ENCODE measurements around the gene STXBP5.

The STXBP5 gene

DNA sequence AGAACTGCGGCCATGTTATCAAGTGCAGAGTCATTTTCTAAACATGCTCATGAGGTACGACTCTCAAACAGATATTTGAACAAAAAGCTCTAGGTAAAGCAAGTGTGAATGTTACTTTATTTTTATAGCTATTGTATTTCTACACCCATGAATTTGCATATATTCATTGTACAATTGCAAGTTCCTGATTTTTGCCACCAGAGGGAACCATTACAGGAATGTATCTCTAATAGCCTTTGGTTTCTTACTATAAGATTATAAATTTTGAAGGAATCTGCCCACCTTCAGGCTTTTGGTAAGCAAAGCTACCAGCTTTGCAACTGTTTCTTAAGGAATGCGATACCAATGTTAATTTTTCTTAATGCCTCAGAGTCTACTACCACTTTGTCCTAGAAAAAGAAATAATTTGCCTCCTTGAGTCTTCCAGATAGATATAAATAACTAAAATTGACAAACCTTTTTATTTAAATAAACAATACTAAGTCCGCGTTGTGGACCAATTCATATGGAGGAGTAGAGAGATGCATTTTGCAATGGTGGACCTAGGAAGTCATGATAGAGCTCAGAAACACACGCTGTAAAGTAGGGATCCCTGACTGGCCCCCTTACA, 178.8 kb downstream of the STXBP5 start:
- H3K4me3 ChIP-seq (ENCODE audit: low read length): no peak overlapping the region
- H3K27me3 ChIP-seq (ENCODE audit: control insufficient read depth, insufficient read depth, low read length): no peaks in the 10 kb centered on the region
- no peak overlapping the region for H3K9ac ChIP-seq (ENCODE audit: low read length)
- no peaks in the 10 kb centered on the region for H3K4me1 ChIP-seq (ENCODE audit: control insufficient read depth, insufficient read depth, low read length)
- no peaks in the 10 kb centered on the region for H3K36me3 ChIP-seq (ENCODE audit: control insufficient read depth, insufficient read depth, low read length)
- no peaks in the 10 kb centered on the region for H3K9me3 ChIP-seq (ENCODE audit: control insufficient read depth, low read length)

GRCh38 chr6:147384029-147384428, 179.8 kb downstream of the STXBP5 start:
- no peaks in the 10 kb centered on the region for H3K9me3 ChIP-seq (ENCODE audit: control insufficient read depth, low read length)
- H3K4me1 ChIP-seq (ENCODE audit: control insufficient read depth, insufficient read depth, low read length): no peaks in the 10 kb centered on the region
- H3K27me3 ChIP-seq (ENCODE audit: control insufficient read depth, insufficient read depth, low read length): no peaks in the 10 kb centered on the region
- no peaks in the 10 kb centered on the region for H3K36me3 ChIP-seq (ENCODE audit: control insufficient read depth, insufficient read depth, low read length)
- H3K4me3 ChIP-seq (ENCODE audit: low read length): no peak overlapping the region
- H3K9ac ChIP-seq (ENCODE audit: low read length): no peak overlapping the region

DNA sequence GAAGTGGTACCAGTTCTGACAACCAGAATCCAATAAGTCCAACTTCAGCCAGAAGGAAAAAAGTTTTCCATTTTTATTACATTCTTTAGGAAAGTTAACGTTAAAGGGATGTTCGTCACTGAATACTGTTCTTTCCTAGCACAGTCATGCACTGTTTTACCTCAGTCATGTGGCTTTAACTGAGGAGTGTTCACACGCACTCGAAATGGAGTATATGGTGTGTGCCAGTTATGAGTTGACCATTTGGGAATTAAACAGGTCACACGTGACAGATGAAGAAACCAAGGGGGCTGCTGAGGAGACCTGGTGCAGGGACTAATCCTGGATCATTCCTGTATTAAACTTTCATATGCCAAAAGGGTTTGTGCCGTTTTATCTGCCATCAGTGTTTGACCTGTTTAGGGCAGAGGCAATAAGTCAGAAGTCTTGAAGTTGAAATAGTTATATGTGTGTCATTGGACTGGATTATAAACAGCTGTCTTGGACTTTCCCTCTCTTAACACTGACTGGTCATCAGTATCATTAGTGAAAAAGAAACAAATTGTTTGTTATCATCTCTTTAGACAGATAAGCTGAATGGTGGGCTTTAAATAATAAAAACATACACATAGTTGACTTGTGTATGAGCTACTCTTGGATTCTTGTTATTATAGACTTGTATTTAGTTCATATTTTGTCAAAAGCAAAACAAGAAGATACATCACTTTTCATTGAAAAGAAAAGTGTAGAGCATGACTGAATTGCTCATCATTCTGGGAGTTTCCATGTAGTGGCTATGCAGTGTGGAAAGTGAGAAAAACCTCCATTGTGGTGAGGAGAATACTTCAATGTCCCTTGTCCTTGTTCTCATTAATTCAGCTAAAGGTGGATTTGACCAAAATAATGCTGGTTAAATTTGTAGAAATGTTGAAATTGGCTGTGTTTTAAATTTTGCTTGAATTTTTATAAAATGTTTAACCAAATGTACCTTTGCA, 180.8 kb downstream of the STXBP5 start:
- Histone ChIP-seq H3K9me3 (ENCODE audit: control insufficient read depth, low read length) (no peaks in the 10 kb centered on the region), H3K4me1 (ENCODE audit: control insufficient read depth, insufficient read depth, low read length) (no peaks in the 10 kb centered on the region), H3K27me3 (ENCODE audit: control insufficient read depth, insufficient read depth, low read length) (no peaks in the 10 kb centered on the region), H3K4me3 (ENCODE audit: low read length) (no peak overlapping the region), H3K36me3 (ENCODE audit: control insufficient read depth, insufficient read depth, low read length) (no peaks in the 10 kb centered on the region), H3K9ac (ENCODE audit: low read length) (no peak overlapping the region)

- no peaks in the 10 kb centered on the region for H3K27me3 ChIP-seq (ENCODE audit: control insufficient read depth, insufficient read depth, low read length)
- no peaks in the 10 kb centered on the region for H3K4me1 ChIP-seq (ENCODE audit: control insufficient read depth, insufficient read depth, low read length)
- H3K9me3 ChIP-seq (ENCODE audit: control insufficient read depth, low read length): no peaks in the 10 kb centered on the region
- no peak overlapping the region for H3K9ac ChIP-seq (ENCODE audit: low read length)
- no peak overlapping the region for H3K4me3 ChIP-seq (ENCODE audit: low read length)
- H3K36me3 ChIP-seq (ENCODE audit: control insufficient read depth, insufficient read depth, low read length): no peaks in the 10 kb centered on the region
Observed at GRCh38 chr6:147389463-147389862, 185.2 kb downstream of the STXBP5 start.

DNA sequence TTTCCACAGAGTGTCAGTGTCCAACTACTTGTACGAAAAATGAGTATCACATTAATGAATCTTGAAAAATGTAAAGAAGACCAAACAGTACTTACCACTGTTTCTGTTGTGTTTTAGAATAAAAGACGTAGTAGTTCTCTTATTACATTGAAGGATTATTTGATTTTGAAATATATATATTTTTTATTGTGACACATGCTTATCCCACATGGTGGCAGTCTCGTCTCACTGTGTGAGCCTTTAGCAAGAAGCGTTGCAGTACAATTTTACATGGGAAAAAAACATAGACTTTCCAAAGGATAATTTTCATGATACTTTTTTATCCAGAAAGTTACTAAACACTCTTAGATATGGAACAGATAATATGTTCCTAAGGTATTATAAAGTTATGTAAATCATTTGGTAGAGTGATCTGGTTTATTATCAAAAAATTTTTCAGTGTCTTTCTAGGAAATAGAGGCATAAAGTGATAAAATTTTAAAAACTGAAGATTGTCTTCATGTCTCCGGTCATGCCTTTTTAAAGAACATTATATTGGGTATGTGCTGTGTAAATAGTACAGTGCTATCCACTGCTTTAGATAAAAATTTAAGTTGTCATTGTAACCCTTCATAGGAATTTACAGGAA, 186.8 kb downstream of the STXBP5 start:
- Histone ChIP-seq H3K27me3 (ENCODE audit: control insufficient read depth, insufficient read depth, low read length) (no peaks in the 10 kb centered on the region), H3K4me3 (ENCODE audit: low read length) (no peak overlapping the region), H3K36me3 (ENCODE audit: control insufficient read depth, insufficient read depth, low read length) (no peaks in the 10 kb centered on the region), H3K9me3 (ENCODE audit: control insufficient read depth, low read length) (no peaks in the 10 kb centered on the region), H3K9ac (ENCODE audit: low read length) (no peak overlapping the region), H3K4me1 (ENCODE audit: control insufficient read depth, insufficient read depth, low read length) (no peaks in the 10 kb centered on the region)

- no peaks in the 10 kb centered on the region for H3K27me3 ChIP-seq (ENCODE audit: control insufficient read depth, insufficient read depth, low read length)
- H3K9me3 ChIP-seq (ENCODE audit: control insufficient read depth, low read length): no peaks in the 10 kb centered on the region
- no peak overlapping the region for H3K4me3 ChIP-seq (ENCODE audit: low read length)
- H3K36me3 ChIP-seq (ENCODE audit: control insufficient read depth, insufficient read depth, low read length): no peaks in the 10 kb centered on the region
- no peaks in the 10 kb centered on the region for H3K4me1 ChIP-seq (ENCODE audit: control insufficient read depth, insufficient read depth, low read length)
- no peak overlapping the region for H3K9ac ChIP-seq (ENCODE audit: low read length)
Observed at GRCh38 chr6:147392917-147393625, 188.9 kb downstream of the STXBP5 start.

DNA sequence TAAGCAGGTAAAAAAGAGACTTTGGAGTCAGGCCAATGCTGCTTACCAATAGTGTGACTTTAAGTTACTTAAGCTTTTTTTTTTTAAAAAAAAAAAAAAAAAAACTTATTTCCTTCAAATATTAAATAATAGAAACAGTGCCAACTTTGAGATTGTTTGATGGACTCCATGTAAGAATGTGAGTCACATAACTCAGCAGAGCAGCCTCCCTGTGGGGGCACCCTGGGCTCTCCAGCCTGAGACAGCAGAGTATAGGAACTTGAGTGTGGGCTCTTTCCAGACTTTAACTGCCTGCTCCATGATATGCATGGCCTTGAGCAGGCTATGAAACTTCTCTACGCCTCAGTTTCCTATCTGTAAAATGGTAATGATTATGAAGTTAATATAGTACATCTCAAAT, 190.9 kb downstream of the STXBP5 start:
- Histone ChIP-seq H3K9ac (ENCODE audit: low read length) (no peak overlapping the region), H3K9me3 (ENCODE audit: control insufficient read depth, low read length) (no peaks in the 10 kb centered on the region), H3K4me1 (ENCODE audit: control insufficient read depth, insufficient read depth, low read length) (no peaks in the 10 kb centered on the region), H3K4me3 (ENCODE audit: low read length) (no peak overlapping the region), H3K27me3 (ENCODE audit: control insufficient read depth, insufficient read depth, low read length) (no peaks in the 10 kb centered on the region), H3K36me3 (ENCODE audit: control insufficient read depth, insufficient read depth, low read length) (no peaks in the 10 kb centered on the region)

DNA sequence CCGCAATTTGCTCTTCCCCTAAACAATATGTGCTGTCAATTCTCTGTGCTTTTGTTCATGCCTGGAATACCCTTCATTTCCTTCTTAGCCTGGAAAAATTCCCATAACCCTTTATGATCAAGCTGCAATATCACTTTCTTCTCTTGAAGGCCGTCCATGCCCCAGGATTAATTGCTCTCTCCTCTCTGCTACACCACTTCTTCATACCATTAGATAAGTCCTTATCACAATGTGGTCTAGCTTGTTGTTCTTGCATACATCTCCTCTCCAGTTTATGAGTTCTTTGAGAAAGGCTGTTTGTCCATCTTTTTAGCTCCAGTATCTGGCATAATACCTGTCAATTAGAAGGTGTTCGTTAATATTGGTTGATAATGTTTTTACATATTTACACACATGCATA, 193.1 kb downstream of the STXBP5 start:
- H3K27me3 ChIP-seq (ENCODE audit: control insufficient read depth, insufficient read depth, low read length): no peaks in the 10 kb centered on the region
- H3K4me1 ChIP-seq (ENCODE audit: control insufficient read depth, insufficient read depth, low read length): no peaks in the 10 kb centered on the region
- no peaks in the 10 kb centered on the region for H3K36me3 ChIP-seq (ENCODE audit: control insufficient read depth, insufficient read depth, low read length)
- no peak overlapping the region for H3K9ac ChIP-seq (ENCODE audit: low read length)
- no peaks in the 10 kb centered on the region for H3K9me3 ChIP-seq (ENCODE audit: control insufficient read depth, low read length)
- H3K4me3 ChIP-seq (ENCODE audit: low read length): no peak overlapping the region

- Histone ChIP-seq H3K4me1 (ENCODE audit: control insufficient read depth, insufficient read depth, low read length) (no peaks in the 10 kb centered on the region), H3K4me3 (ENCODE audit: low read length) (no peak overlapping the region), H3K27me3 (ENCODE audit: control insufficient read depth, insufficient read depth, low read length) (no peaks in the 10 kb centered on the region), H3K9me3 (ENCODE audit: control insufficient read depth, low read length) (no peaks in the 10 kb centered on the region), H3K36me3 (ENCODE audit: control insufficient read depth, insufficient read depth, low read length) (no peaks in the 10 kb centered on the region), H3K9ac (ENCODE audit: low read length) (no peak overlapping the region)
Observed at GRCh38 chr6:147400968-147401367, 196.8 kb downstream of the STXBP5 start.

- Histone ChIP-seq H3K9me3 (ENCODE audit: control insufficient read depth, low read length) (no peaks in the 10 kb centered on the region), H3K36me3 (ENCODE audit: control insufficient read depth, insufficient read depth, low read length) (no peaks in the 10 kb centered on the region), H3K9ac (ENCODE audit: low read length) (no peak overlapping the region), H3K27me3 (ENCODE audit: control insufficient read depth, insufficient read depth, low read length) (no peaks in the 10 kb centered on the region), H3K4me1 (ENCODE audit: control insufficient read depth, insufficient read depth, low read length) (no peaks in the 10 kb centered on the region), H3K4me3 (ENCODE audit: low read length) (no peak overlapping the region)
Observed at GRCh38 chr6:147401779-147402178, 197.6 kb downstream of the STXBP5 start.

- no peaks in the 10 kb centered on the region for H3K4me1 ChIP-seq (ENCODE audit: control insufficient read depth, insufficient read depth, low read length)
- no peaks in the 10 kb centered on the region for H3K27me3 ChIP-seq (ENCODE audit: control insufficient read depth, insufficient read depth, low read length)
- no peak overlapping the region for H3K9ac ChIP-seq (ENCODE audit: low read length)
- H3K4me3 ChIP-seq (ENCODE audit: low read length): no peak overlapping the region
- no peaks in the 10 kb centered on the region for H3K9me3 ChIP-seq (ENCODE audit: control insufficient read depth, low read length)
- H3K36me3 ChIP-seq (ENCODE audit: control insufficient read depth, insufficient read depth, low read length): no peaks in the 10 kb centered on the region
Observed at GRCh38 chr6:147406783-147407182, 202.6 kb downstream of the STXBP5 start.

DNA sequence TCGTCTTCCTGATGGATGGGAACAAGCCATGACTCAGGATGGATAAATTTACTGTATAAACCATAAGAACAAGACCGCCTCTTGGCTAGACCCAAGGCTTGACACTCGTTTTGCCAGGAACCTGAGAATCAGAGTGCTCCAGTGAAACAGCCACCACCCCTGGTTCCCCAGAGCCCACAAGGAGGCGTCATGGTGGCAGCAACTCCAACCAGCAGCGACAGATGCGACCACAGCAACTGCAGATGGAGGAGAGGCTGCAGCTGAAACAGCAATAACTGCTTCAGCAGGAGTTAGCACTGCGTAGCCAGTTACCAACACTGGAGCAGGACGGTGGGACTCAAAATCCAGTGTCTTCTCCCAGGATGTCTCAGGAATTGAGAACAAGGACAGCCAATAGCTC, 203.4 kb downstream of the STXBP5 start:
- Histone ChIP-seq H3K9me3 (ENCODE audit: control insufficient read depth, low read length) (no peaks in the 10 kb centered on the region), H3K27me3 (ENCODE audit: control insufficient read depth, insufficient read depth, low read length) (no peaks in the 10 kb centered on the region), H3K36me3 (ENCODE audit: control insufficient read depth, insufficient read depth, low read length) (no peaks in the 10 kb centered on the region), H3K9ac (ENCODE audit: low read length) (no peak overlapping the region), H3K4me3 (ENCODE audit: low read length) (no peak overlapping the region), H3K4me1 (ENCODE audit: control insufficient read depth, insufficient read depth, low read length) (no peaks in the 10 kb centered on the region)
